HG03103 (cell line): Measurements from ENCODE around the gene SBF2.
A peak's percentile ranks its signal among the peaks of the same experiment; 100 is the strongest.
"Not testable (repeated sequence)": the region's sequence is repeated elsewhere in the genome, so short reads cannot be mapped to it uniquely, and the experiment has no call there.

Experiments used
- ATAC-seq: cut with Tn5 transposase; IDR thresholded peaks from one replicate; pipeline ENCODE4 v1.9.1; 2021; ENCODE audit warnings: low read depth; ENCODE audit not compliant: unreplicated experiment

Gene SBF2

GRCh38 chr11:9763301-9763700, 530.7 kb downstream of the SBF2 start:
- no peak for ATAC-seq

- ATAC-seq, result no peak
Observed at GRCh38 chr11:9762531-9762930, 531.5 kb downstream of the SBF2 start.

GRCh38 chr11:9761441-9761945, 532.5 kb downstream of the SBF2 start:
- ATAC-seq, result no peak

GRCh38 chr11:9760193-9760575, 533.8 kb downstream of the SBF2 start:
- no peak for ATAC-seq

- ATAC-seq, result no peak
Observed at GRCh38 chr11:9759519-9760192, 534.4 kb downstream of the SBF2 start.

GRCh38 chr11:9758637-9759518, 535.1 kb downstream of the SBF2 start:
- ATAC-seq, result peak; percentile 29

GRCh38 chr11:9757809-9758636, 536.0 kb downstream of the SBF2 start:
- peak; percentile 51 for ATAC-seq

- ATAC-seq, result no peak
Observed at GRCh38 chr11:9756878-9757277, 537.1 kb downstream of the SBF2 start.

- ATAC-seq, result no peak
Observed at GRCh38 chr11:9756461-9756860, 537.6 kb downstream of the SBF2 start.

GRCh38 chr11:9755561-9756185, 538.3 kb downstream of the SBF2 start:
- ATAC-seq, result no peak

- ATAC-seq, result no peak
Observed at GRCh38 chr11:9754010-9754471, 540.0 kb downstream of the SBF2 start.

GRCh38 chr11:9753021-9753420, 541.0 kb downstream of the SBF2 start:
- no peak for ATAC-seq

- ATAC-seq, result no peak
Observed at GRCh38 chr11:9752091-9752490, 541.9 kb downstream of the SBF2 start.

- ATAC-seq, result no peak
Observed at GRCh38 chr11:9750551-9750950, 543.5 kb downstream of the SBF2 start.

GRCh38 chr11:9748361-9748970, 545.6 kb downstream of the SBF2 start:
- ATAC-seq, result peak; percentile 55

- ATAC-seq, result no peak
Observed at GRCh38 chr11:9747828-9748227, 546.2 kb downstream of the SBF2 start.

GRCh38 chr11:9747229-9747628, 546.8 kb downstream of the SBF2 start:
- no peak for ATAC-seq

GRCh38 chr11:9745411-9746211, 548.4 kb downstream of the SBF2 start:
- ATAC-seq, result no peak

- ATAC-seq, result not testable (repeated sequence)
Observed at GRCh38 chr11:9743512-9743911, 550.5 kb downstream of the SBF2 start.
